SK-N-SH treated with all-trans-retinoic acid at 6 μM for 48 hours (cell line): ENCODE results near the gene TRMO.

Source experiments
- ATAC-seq: fragments of 200-7000 bp; cut with Tn5 transposase; 3 replicates; pipeline ENCODE4 v1.9.1; 2020; ENCODE audit warnings: mild to moderate bottlenecking, moderate library complexity
- ARNTL ChIP-seq: fragments of 450-650 bp; formaldehyde crosslinking; IDR thresholded peaks from 2 replicates; pipeline ENCODE4 v1.5.0; 2020; ENCODE audit warnings: low read depth, mild to moderate bottlenecking, moderate library complexity, borderline replicate concordance
- BACH2 ChIP-seq: fragments of 250-450 bp; sonication (Bioruptor Pico); IDR thresholded peaks from 2 replicates; pipeline ENCODE4 v1.9.0; 2021; ENCODE audit warnings: mild to moderate bottlenecking, borderline replicate concordance
- CREB5 ChIP-seq: fragments of 250-450 bp; sonication (Bioruptor Pico); IDR thresholded peaks from 2 replicates; pipeline ENCODE4 v1.5.1; 2020; ENCODE audit warnings: low read depth, mild to moderate bottlenecking, moderate library complexity
- CSDC2 ChIP-seq: fragments of 250-450 bp; sonication (Bioruptor Pico); IDR thresholded peaks from 2 replicates; pipeline ENCODE4 v1.5.0; 2020; ENCODE audit warnings: mild to moderate bottlenecking, moderate library complexity
- CSRNP3 ChIP-seq: fragments of 250-450 bp; sonication (Bioruptor Pico); IDR thresholded peaks from 2 replicates; pipeline ENCODE4 v1.5.1; 2021; ENCODE audit warnings: mild to moderate bottlenecking, moderate library complexity
- ESRRG ChIP-seq: fragments of 250-450 bp; sonication (Bioruptor Pico); IDR thresholded peaks from 2 replicates; pipeline ENCODE4 v1.6.1; 2021; ENCODE audit warnings: mild to moderate bottlenecking
- GLIS3 ChIP-seq: fragments of 250-450 bp; sonication (Bioruptor Pico); IDR thresholded peaks from 2 replicates; pipeline ENCODE4 v1.5.0; 2020; ENCODE audit warnings: mild to moderate bottlenecking, moderate library complexity
- ISL1 ChIP-seq: fragments of 250-450 bp; sonication (Bioruptor Pico); IDR thresholded peaks from 2 replicates; pipeline ENCODE4 v2.1.2; 2022; ENCODE audit warnings: mild to moderate bottlenecking, moderate library complexity
- OSR1 ChIP-seq: fragments of 250-450 bp; sonication (Bioruptor Pico); IDR thresholded peaks from 2 replicates; pipeline ENCODE4 v1.8.0; 2022; ENCODE audit warnings: moderate library complexity, mild to moderate bottlenecking, inconsistent platforms
- PATZ1 ChIP-seq: fragments of 250-450 bp; sonication (Bioruptor Pico); IDR thresholded peaks from 2 replicates; pipeline ENCODE4 v1.8.0; 2020; ENCODE audit warnings: mild to moderate bottlenecking, moderate library complexity, borderline replicate concordance
- POU6F1 ChIP-seq: fragments of 250-450 bp; sonication (Bioruptor Pico); IDR thresholded peaks from 2 replicates; pipeline ENCODE4 v1.8.0; 2021; ENCODE audit warnings: low read depth, mild to moderate bottlenecking, moderate library complexity, borderline replicate concordance
- PPARA ChIP-seq: fragments of 250-450 bp; sonication (Bioruptor Pico); IDR thresholded peaks from 2 replicates; pipeline ENCODE4 v1.5.0; 2020; ENCODE audit warnings: mild to moderate bottlenecking, borderline replicate concordance
- RARB ChIP-seq: fragments of 250-450 bp; sonication (Bioruptor Pico); IDR thresholded peaks from 2 replicates; pipeline ENCODE4 v1.8.0; 2021; ENCODE audit warnings: mild to moderate bottlenecking, moderate library complexity
- SNAI2 ChIP-seq: fragments of 250-450 bp; sonication (Bioruptor Pico); IDR thresholded peaks from 2 replicates; pipeline ENCODE4 v1.5.0; 2020; ENCODE audit warnings: mild to moderate bottlenecking, moderate library complexity
- TCF4 ChIP-seq: fragments of 250-450 bp; sonication (Bioruptor Pico); IDR thresholded peaks from 2 replicates; pipeline ENCODE4 v1.8.0; 2021; ENCODE audit warnings: mild to moderate bottlenecking, moderate library complexity, borderline replicate concordance
- TOX ChIP-seq: fragments of 250-450 bp; sonication (Bioruptor Pico); IDR thresholded peaks from 2 replicates; pipeline ENCODE4 v1.8.0; 2021; ENCODE audit warnings: mild to moderate bottlenecking, moderate library complexity, borderline replicate concordance
- ZC3H10 ChIP-seq: fragments of 250-450 bp; sonication (Bioruptor Pico); IDR thresholded peaks from 2 replicates; pipeline ENCODE4 v1.5.1; 2021; ENCODE audit warnings: mild to moderate bottlenecking, moderate library complexity
- ZFP3 ChIP-seq: fragments of 250-450 bp; sonication (Bioruptor Pico); IDR thresholded peaks from 2 replicates; pipeline ENCODE4 v1.5.0; 2020; ENCODE audit warnings: mild to moderate bottlenecking, moderate library complexity
- ZFP30 ChIP-seq: fragments of 450-650 bp; formaldehyde crosslinking; IDR thresholded peaks from 2 replicates; pipeline ENCODE4 v1.5.0; 2022; ENCODE audit warnings: mild to moderate bottlenecking, moderate library complexity
- ZNF565 ChIP-seq: fragments of 450-650 bp; formaldehyde crosslinking; conservative IDR thresholded peaks from 2 replicates; pipeline ENCODE4 v1.5.0; 2020; ENCODE audit warnings: low read depth, mild to moderate bottlenecking, moderate library complexity
- ZNF70 ChIP-seq: fragments of 450-650 bp; formaldehyde crosslinking; IDR thresholded peaks from 2 replicates; pipeline ENCODE4 v1.5.0; 2020; ENCODE audit warnings: mild to moderate bottlenecking, moderate library complexity
- ZNF8 ChIP-seq: fragments of 450-650 bp; formaldehyde crosslinking; IDR thresholded peaks from 2 replicates; pipeline ENCODE4 v1.5.0; 2020; ENCODE audit warnings: mild to moderate bottlenecking, moderate library complexity

Gene TRMO

GRCh38 chr9:97895211-97895610 lies 27.1 kb downstream of the TRMO start:
- no peak for ATAC-seq
- TF ChIP-seq ZC3H10 (CRISPR knock-in tag) (no peak), ZNF8 (no peak), ARNTL (CRISPR knock-in tag) (no peak), PPARA (CRISPR knock-in tag) (no peak), CSDC2 (no peak), ISL1 (no peak), TCF4 (CRISPR knock-in tag) (no peak), POU6F1 (CRISPR knock-in tag) (no peak), ZNF70 (no peak), OSR1 (CRISPR knock-in tag) (no peak), BACH2 (CRISPR knock-in tag) (no peak), RARB (no peak), ZFP30 (no peak), SNAI2 (CRISPR knock-in tag) (no peak), CREB5 (CRISPR knock-in tag) (no peak), TOX (CRISPR knock-in tag) (no peak), CSRNP3 (no peak)
- TF ChIP-seq, all 23 proteins: peak for 0

GRCh38 chr9:97892421-97892820 lies 29.9 kb downstream of the TRMO start:
- no peak for ATAC-seq
- no peak for TF ChIP-seq ZNF70
- TF ChIP-seq PATZ1 (CRISPR knock-in tag) = no peak
- no peak for TF ChIP-seq ARNTL (CRISPR knock-in tag)
- no peak for TF ChIP-seq RARB
- TF ChIP-seq PPARA (CRISPR knock-in tag) = no peak

- ATAC-seq = no peak
- TF ChIP-seq SNAI2 (CRISPR knock-in tag) (no peak), CSDC2 (no peak), ZNF565 (CRISPR knock-in tag) (no peak), CSRNP3 (no peak), ZFP30 (no peak), ZFP3 (CRISPR knock-in tag) (no peak), ZNF70 (no peak), GLIS3 (CRISPR knock-in tag) (no peak), CREB5 (CRISPR knock-in tag) (no peak), PATZ1 (CRISPR knock-in tag) (no peak), PPARA (CRISPR knock-in tag) (no peak), RARB (no peak), BACH2 (CRISPR knock-in tag) (no peak), TOX (CRISPR knock-in tag) (no peak), ESRRG (CRISPR knock-in tag) (no peak), OSR1 (CRISPR knock-in tag) (no peak), TCF4 (CRISPR knock-in tag) (no peak)
These were observed 30.6 kb downstream of the TRMO start for GRCh38 chr9:97891736-97892135.
